HG03378 (cell line): ENCODE results near the gene SBF2.
"Not testable (repeated sequence)": the region's sequence is repeated elsewhere in the genome, so short reads cannot be mapped to it uniquely, and the experiment has no call there.

ENCODE experiments used
- ATAC-seq: cut with Tn5 transposase; IDR thresholded peaks from one replicate; pipeline ENCODE4 v1.9.1; 2021; ENCODE audit warnings: mild to moderate bottlenecking, moderate library complexity; ENCODE audit not compliant: unreplicated experiment

The SBF2 gene

GRCh38 chr11:10029386-10030121 lies 264.5 kb downstream of the SBF2 start:
- no peak for ATAC-seq

GRCh38 chr11:10026514-10026913 lies 267.5 kb downstream of the SBF2 start:
- no peak for ATAC-seq

- no peak for ATAC-seq
Measured at GRCh38 chr11:10023212-10023611, 270.8 kb downstream of the SBF2 start.

- ATAC-seq: no peak
Measured at GRCh38 chr11:10022764-10023163, 271.3 kb downstream of the SBF2 start.

GRCh38 chr11:10021563-10021962 lies 272.5 kb downstream of the SBF2 start:
- no peak for ATAC-seq

- no peak for ATAC-seq
Measured at GRCh38 chr11:10019906-10020682, 273.9 kb downstream of the SBF2 start.

DNA sequence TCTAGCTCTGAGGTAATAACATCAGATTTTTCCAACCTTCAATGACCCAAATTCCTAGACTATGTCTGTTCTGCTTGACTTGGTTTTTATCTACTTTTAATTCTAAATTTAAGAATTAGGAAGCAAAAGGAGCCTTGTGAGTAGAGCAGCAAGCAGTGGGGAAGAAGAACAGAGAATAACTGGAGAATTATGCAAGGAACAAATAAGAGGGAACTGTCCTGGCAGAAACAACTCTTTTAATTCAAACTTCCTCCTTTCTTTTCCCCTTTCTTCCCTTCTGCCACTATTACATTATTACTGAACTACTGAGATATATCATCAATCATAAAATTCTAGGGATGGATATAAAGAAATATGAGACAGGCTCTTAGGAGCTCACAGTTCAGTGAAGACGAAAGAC lies 276.1 kb downstream of the SBF2 start:
- no peak for ATAC-seq

GRCh38 chr11:10017050-10017449 lies 277.0 kb downstream of the SBF2 start:
- no peak for ATAC-seq

DNA sequence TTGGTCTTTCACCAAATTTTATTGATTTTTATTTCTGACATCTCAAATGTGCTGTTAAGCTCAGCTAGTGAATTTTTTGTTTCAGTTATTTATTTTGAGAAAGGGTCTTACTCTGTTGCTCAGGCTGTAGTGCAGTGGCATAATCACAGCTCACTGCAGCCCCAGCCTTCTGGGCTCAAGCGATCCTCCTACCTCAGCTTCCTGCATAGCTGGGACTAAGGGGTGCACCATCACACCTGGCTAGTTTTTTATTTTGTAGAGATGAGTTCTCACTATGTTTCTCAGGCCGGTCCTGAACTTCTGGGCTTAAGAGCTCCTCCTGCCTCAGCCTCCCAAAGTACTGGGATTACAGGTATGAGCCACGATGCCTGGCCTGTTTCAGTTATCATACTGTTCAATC lies 282.0 kb downstream of the SBF2 start:
- no peak for ATAC-seq

DNA sequence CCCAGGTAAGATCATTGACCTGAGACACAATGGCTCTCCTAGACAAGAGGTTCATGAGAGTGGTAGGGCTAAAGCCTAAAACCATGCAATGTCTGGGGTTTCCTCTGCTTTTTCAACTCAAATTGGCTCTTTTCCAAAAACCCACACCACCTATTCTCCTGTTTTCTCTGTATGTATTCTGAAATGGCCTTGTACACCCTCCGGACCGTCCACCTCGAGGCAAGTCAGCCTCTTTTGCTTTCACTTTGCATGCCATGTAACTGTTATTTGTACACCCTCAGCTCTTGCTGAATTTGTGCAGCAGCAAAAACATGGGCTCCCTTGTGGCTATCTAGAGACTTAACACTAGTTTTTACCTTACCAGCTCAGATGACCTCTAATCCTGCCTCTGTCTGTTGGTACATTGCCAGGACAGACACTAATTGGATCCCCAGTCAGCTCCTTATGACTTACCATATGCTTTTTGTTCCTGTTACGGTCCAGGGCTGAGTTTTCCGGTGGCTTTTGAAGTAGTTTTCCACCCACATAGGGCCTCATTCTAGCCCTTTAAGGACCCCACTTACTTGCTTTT lies 288.0 kb downstream of the SBF2 start:
- ATAC-seq: no peak

GRCh38 chr11:10004526-10005113 lies 289.4 kb downstream of the SBF2 start:
- ATAC-seq: no peak

DNA sequence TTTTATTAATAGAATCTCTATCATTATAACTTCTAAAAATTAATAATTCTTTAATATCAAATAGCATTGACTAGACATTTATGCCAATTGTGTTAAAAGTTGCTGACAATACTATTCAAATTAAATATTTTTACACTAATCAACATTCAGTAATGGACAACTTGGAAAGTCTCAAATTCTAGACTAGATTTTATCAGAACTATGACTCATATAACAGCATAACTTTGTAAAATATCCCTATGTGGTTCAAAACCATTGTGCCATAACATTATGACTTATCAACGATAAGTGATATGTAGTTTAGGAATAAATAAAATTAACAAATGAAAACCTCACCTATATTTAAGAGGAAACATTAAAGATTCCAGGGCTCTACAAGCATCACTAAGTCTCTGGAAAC lies 291.8 kb downstream of the SBF2 start:
- ATAC-seq: no peak

DNA sequence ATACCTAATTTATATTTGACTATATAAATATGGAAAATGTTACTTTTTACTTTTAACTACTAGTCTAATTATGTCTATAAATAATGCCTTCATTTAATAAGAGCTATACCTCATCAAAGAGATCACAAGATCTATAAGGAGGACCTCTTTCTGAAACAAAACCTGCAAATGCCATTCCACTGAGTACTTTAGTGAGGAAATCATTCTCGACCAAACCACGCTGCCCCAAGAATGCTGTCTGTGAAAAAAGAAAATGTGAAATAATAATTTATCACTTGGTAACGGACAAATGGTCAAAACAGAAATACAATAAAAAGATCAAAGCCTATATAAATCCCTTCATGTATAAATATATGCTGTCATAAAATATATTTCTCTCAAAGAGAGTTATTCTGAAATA lies 301.7 kb downstream of the SBF2 start:
- ATAC-seq: no peak

DNA sequence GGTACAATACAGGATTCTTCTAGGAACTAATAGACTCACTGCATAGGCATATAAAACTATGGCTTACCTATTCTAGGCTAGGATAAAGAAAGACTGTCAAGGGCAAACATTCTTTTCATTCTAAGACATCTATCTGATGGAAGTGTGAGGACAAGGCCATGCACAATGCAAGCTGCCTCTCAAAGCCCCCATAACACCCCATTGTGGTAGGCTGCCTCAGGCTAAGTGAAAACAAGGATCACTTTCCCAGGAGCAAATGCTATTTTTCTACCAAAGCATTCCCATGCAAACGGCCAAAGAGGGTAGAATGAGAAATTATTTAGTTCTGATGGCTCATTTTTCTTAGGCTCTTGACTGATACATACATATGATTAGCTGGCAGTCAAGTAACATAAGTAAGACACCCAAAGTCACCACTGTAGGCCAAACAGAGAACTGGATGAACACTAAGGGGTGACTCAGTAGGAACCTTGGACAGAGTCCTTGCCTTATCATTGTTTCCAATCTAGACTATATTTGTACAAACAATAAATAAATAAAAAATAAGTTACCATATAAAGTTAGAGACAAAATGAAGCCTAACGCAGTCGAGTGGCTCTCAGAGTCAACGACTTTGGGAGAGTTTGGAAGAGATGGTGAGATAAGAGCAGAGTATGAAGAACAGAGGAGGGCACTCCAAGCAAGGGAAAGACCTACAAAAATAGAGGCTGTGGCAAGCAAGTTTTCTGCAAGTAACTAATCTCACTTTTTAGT lies 303.6 kb downstream of the SBF2 start:
- no peak for ATAC-seq

DNA sequence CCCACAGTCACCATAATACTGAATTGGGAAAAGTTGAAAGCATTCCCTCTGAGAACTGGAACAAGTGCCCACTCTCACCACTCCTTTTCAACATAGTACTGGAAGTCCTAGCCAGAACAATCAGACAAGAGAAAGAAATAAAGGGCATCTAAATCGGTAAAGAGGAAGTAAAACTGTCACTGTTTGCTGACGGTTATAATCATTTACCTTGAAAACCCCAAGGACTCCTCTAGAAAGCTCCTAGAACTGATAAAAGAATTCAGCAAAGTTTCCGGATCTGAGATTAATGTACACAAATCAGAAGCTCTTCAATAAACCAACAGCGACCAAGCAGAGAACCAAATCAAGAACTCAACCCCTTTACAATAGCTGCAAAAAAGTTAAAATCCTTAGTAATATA lies 306.7 kb downstream of the SBF2 start:
- not testable (repeated sequence) for ATAC-seq

DNA sequence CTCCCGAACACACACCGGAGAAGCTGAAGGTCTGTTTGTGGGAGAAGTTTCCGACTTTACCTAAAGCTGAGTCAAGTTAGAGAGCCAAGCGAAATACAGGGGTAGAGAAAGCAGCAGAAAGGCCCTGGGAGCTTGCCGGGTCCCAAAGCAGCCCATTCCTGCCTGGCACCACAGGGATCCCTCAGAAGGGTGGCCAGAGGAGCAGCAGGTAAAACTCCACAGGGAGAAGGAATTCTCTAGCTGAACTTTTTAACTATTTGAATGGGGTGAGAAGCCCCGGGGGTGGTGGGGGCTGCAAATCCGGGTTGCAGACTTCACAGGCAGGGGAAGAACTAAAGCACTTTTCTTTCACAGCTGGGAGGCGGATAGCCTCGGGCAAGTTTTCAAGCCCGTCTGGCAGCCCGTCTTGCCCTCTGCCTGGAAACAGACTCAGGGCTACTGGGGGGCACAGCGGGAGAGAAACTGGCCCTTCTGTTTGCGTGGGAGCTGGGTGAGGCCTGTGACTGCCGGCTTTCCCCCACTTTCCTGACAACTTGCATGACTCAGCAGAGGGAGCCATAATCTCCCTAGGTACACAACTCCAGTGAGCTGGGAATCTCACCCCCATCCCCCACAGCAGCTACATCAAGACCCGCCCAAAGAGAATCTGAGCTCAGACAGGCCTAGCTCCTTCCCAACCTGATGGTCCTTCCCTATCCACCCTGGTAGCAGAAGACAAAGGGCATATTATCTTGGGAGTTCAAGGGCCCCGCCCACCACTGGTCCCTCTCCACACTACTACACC lies 311.0 kb downstream of the SBF2 start:
- ATAC-seq: no peak

- ATAC-seq: no peak
Measured at GRCh38 chr11:9982127-9982795, 311.8 kb downstream of the SBF2 start.

DNA sequence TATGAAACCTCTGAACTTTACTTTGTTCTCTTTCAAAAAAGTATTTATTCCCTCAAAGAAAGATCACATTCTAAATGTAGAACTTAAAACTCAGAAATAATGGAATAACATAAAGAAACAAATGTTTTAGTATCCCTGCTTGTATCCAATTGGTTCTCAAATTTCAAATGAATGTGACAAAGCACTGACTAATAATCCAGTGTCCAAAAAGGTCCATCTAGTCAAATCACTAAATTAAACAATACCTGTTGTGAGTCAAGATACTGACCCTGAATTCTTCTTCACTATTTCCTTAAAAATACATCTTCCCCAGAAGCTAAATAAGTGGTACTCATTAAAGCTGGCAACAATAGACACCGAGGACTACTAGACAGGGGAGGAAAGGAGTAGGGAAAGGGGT lies 313.1 kb downstream of the SBF2 start:
- ATAC-seq: no peak

DNA sequence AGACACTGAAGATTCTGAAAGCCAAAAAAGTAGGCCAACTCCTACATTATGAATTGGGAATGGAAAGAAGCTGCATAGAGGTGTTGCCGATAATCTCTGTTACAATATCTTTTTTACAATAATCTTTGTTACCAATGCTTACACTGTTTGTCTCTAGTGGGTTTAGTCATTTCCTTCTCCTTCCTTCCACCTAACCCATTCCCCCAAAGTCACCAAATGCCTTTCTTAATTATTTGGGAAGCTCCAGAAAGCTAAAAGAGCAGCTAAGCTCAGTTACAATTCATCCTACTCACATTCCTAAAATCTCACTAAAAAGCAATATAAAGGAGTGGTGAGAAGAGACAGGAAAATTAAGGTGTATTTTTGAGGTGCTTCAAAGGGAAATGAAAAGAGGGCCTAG lies 316.5 kb downstream of the SBF2 start:
- ATAC-seq: no peak

DNA sequence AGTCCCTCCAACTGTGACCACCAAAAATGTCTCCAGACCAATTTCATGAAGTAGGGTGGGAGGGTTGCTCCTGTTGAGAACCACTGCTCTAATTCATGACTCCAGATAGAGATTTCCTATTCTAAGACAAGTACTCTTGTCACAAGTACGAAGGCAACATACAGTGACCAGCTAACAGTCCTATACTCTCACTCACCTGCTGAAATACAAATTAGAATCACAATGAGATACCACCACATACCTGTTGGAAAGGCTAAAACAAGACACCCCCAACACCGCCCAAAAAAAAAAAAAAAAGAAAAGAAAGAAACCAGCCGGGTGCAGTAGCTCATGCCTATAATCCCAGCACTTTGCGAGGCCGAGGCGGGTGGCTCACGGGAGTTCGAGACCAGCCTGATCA lies 319.6 kb downstream of the SBF2 start:
- ATAC-seq: no peak
